ENCODE measurements around the gene MAST4.

The MAST4 gene

GRCh38 chr5:66932457-66932856, 336.3 kb downstream of the MAST4 start:
- Mint-ChIP-seq H3K4me1 (no peaks in the 10 kb centered on the region), H3K36me3 (ENCODE audit: low read depth) (no peaks in the 10 kb centered on the region), H3K27ac (no peak overlapping the region), H3K9me3 (no peaks in the 10 kb centered on the region), H3K27me3 (ENCODE audit: low read depth) (no peaks in the 10 kb centered on the region), H3K4me3 (no peak overlapping the region)
- no peak for TF ChIP-seq CTCF (IDR thresholded peaks at IDR 0.05; ENCODE audit: unreplicated experiment in 3 of 3)

DNA sequence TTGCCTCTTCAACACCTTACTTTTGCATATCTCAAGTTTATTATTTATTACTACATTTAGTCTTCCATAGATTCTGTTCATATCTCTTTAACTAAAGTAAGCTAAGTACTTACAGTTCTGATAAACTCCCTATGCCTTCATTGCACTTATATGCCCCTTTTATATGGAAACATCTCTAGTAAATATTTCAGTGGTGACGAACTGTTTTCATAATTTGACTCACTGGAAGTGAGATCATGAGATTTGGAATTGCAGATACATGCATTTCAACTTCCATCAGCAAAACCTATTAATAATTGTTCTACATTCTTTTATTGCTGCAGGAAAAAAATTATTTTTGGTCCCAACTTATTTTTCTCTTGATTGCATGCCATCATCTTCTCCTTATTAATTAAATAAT, 336.9 kb downstream of the MAST4 start:
- no peaks in the 10 kb centered on the region for H3K27me3 Mint-ChIP-seq (ENCODE audit: low read depth)

DNA sequence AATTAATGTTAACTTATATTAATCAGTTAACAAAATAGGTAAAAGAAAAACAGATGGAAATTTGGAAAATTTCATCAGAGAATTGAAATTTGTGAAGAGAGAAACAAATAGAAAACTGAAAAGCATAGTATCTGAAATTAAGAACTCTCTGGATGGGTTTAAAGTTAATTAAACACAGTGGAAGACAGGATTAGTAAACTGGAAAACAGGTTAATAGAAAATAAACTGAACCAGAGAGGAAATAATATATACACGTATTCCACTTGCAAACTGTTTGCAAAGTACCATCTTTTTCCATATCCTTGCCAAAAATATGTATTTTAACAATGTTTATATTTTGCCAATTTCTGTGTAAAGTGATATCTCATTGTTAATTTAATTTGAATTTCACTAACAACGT, 342.9 kb downstream of the MAST4 start:
- Mint-ChIP-seq H3K9me3 (peaks cover 17% of the 10 kb centered on the region), H3K4me1 (no peaks in the 10 kb centered on the region), H3K27me3 (ENCODE audit: low read depth) (no peaks in the 10 kb centered on the region), H3K27ac (no peak overlapping the region), H3K4me3 (no peak overlapping the region), H3K36me3 (ENCODE audit: low read depth) (peaks cover 9% of the 10 kb centered on the region)
- no peak for TF ChIP-seq CTCF (IDR thresholded peaks at IDR 0.05; ENCODE audit: unreplicated experiment in 3 of 3)

More for the DNA sequence above, 336.9 kb downstream of the MAST4 start:
- no peaks in the 10 kb centered on the region for H3K9me3 Mint-ChIP-seq
- no peaks in the 10 kb centered on the region for H3K4me1 Mint-ChIP-seq
- no peak overlapping the region for H3K4me3 Mint-ChIP-seq
- no peaks in the 10 kb centered on the region for H3K36me3 Mint-ChIP-seq (ENCODE audit: low read depth)
- no peak overlapping the region for H3K27ac Mint-ChIP-seq
- TF ChIP-seq CTCF (IDR thresholded peaks at IDR 0.05; ENCODE audit: unreplicated experiment in 3 of 3), result no peak

DNA sequence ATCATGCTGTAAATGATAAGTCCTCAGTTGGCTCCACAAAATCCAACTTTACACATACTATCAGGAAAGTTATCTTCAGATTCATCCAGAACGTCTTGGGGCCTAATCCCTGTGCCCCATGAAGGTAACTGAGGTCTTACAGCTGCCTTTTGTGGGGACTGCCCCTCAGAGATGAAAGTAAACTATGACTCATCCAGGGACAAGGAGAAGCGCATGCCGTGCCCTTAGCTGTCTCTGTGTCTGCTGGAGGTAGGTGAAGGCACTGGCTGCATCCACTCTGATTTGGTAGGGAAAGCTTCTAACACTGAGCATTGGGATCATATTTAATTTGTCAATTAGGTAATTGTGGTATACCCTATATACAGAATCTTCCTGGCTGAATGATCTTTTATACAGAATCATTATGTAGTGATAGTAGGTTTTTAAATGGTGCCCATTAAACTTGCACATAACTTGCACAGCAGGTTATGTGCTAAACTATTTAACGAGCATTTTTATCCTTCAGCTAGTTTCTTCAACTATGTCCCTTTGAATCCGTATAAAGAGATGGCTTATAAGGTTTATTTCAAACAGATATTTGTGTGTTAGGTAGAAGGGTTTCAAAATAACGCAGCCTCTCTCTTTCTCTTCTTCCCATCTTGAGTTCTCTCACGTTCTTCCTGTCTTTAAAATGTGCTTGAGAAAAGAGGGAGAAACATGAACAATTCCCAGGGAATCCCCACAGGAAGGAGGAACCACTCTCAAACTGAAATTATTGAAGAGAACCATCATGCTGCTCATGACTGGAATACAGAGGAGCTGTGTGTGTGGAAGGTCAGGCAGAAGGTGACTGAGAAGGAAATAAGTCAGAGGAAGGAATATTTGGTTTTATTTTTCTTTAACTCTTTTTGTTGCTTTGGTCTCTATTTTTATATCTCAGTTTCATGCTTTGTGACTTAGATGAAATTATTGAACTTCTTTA, 349.5 kb downstream of the MAST4 start:
- H3K4me1 Mint-ChIP-seq, result peaks cover 17% of the 10 kb centered on the region

GRCh38 chr5:66947458-66947857, 351.3 kb downstream of the MAST4 start:
- TF ChIP-seq CTCF (IDR thresholded peaks at IDR 0.05; ENCODE audit: unreplicated experiment in 3 of 3), result no peak
- Mint-ChIP-seq H3K36me3 (ENCODE audit: low read depth) (no peaks in the 10 kb centered on the region), H3K27me3 (ENCODE audit: low read depth) (no peaks in the 10 kb centered on the region), H3K9me3 (peaks cover 3% of the 10 kb centered on the region), H3K4me3 (no peak overlapping the region), H3K4me1 (peaks cover 17% of the 10 kb centered on the region), H3K27ac (peak overlapping the region in 1 of 3 experiments; percentile 68)

More for the DNA sequence above, 349.5 kb downstream of the MAST4 start:
- Mint-ChIP-seq H3K4me3 (no peak overlapping the region), H3K27ac (peak overlapping the region in 2 of 3 experiments; percentile 19 to 48), H3K9me3 (peaks cover 6% of the 10 kb centered on the region), H3K27me3 (ENCODE audit: low read depth) (no peaks in the 10 kb centered on the region), H3K36me3 (ENCODE audit: low read depth) (peaks cover under 1% of the 10 kb centered on the region)
- no peak for TF ChIP-seq CTCF (IDR thresholded peaks at IDR 0.05; ENCODE audit: unreplicated experiment in 3 of 3)

Measured in nephron (organoid).